OCI-LY7 (cell line): ENCODE measurements around the gene GALNT17.

Experiments
- CTCF ChIP-seq: fragments of 200-600 bp; sonication (generic); conservative IDR thresholded peaks from 2 replicates; pipeline ENCODE4 v1.5.1; 2014; ENCODE audit warnings: mild to moderate bottlenecking, antibody characterized with exemption, low read length, moderate library complexity, mixed read lengths
- EZH2phosphoT487 ChIP-seq: fragments of 200-600 bp; sonication (generic); IDR thresholded peaks from 2 replicates; pipeline ENCODE4 v1.6.1; 2018; ENCODE audit warnings: low read depth, borderline replicate concordance, mild to moderate bottlenecking, mixed run types, antibody characterized with exemption, low read length, moderate library complexity, mixed read lengths

DNA sequence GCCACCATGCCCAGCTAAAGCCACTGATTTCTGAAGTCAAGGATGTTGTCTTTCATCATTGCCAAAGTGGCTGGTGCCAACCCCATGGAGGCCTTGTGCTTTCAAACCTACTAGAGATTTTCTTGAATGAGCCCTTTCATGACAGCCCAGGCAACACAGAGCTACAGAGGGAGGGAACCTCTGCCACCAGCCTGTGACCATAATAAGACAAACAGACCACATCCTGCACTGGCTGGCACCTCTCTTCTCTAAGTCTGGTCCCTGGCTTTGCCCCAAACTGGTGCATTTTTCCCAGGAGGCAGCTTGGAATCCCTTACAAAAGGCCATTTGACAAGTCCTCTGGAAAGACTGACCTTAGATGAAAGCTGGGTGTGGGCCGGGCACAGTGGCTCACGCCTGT lies 348.8 kb downstream of the GALNT17 start:
- TF ChIP-seq CTCF (no peak), EZH2phosphoT487 (no peak)
